ENCODE results near the gene HTR2C.
"Not testable (repeated sequence)": the region's sequence is repeated elsewhere in the genome, so short reads cannot be mapped to it uniquely, and the experiment has no call there.

Gene HTR2C

GRCh38 chrX:114583646-114584374 is at the start of gene HTR2C:
Gene HTR2C (plus strand): TSS chrX:114584086. CDS start chrX:114726937, 142,851 bp downstream.
- no peak for DNase-seq (ENCODE audit: low read depth)

GRCh38 chrX:114580336-114580735 is 3.5 kb upstream of the HTR2C start:
- DNase-seq (ENCODE audit: low read depth): no peak

- no peak for DNase-seq (ENCODE audit: low read depth)
These were observed 2.2 kb upstream of the HTR2C start for GRCh38 chrX:114581528-114582263.

GRCh38 chrX:114582264-114582632 is 1.6 kb upstream of the HTR2C start:
- no peak for DNase-seq (ENCODE audit: low read depth)

- no peak for DNase-seq (ENCODE audit: low read depth)
These were observed 1.0 kb upstream of the HTR2C start for GRCh38 chrX:114582698-114583395.

- DNase-seq (ENCODE audit: low read depth): no peak
These were observed 573 bp downstream of the HTR2C start for GRCh38 chrX:114584375-114584943.

- no peak for DNase-seq (ENCODE audit: low read depth)
These were observed 1.3 kb downstream of the HTR2C start for GRCh38 chrX:114584983-114585842.

GRCh38 chrX:114591121-114591520 is 7.2 kb downstream of the HTR2C start:
- no peak for DNase-seq (ENCODE audit: low read depth)

GRCh38 chrX:114599305-114599704 is 15.4 kb downstream of the HTR2C start:
- no peak for DNase-seq (ENCODE audit: low read depth)

- no peak for DNase-seq (ENCODE audit: low read depth)
These were observed 16.0 kb downstream of the HTR2C start for GRCh38 chrX:114599911-114600310.

GRCh38 chrX:114606619-114607018 is 22.7 kb downstream of the HTR2C start:
- DNase-seq (ENCODE audit: low read depth): not testable (repeated sequence)

- DNase-seq (ENCODE audit: low read depth): no peak
These were observed 27.2 kb downstream of the HTR2C start for GRCh38 chrX:114611018-114611619.

- no peak for DNase-seq (ENCODE audit: low read depth)
These were observed 31.9 kb downstream of the HTR2C start for GRCh38 chrX:114615765-114616164.

GRCh38 chrX:114619874-114620273 is 36.0 kb downstream of the HTR2C start:
- DNase-seq (ENCODE audit: low read depth): no peak

GRCh38 chrX:114626323-114626722 is 42.4 kb downstream of the HTR2C start:
- no peak for DNase-seq (ENCODE audit: low read depth)

GRCh38 chrX:114635986-114636385 is 52.1 kb downstream of the HTR2C start:
- DNase-seq (ENCODE audit: low read depth): no peak

- DNase-seq (ENCODE audit: low read depth): no peak
These were observed 66.5 kb downstream of the HTR2C start for GRCh38 chrX:114650351-114650750.

GRCh38 chrX:114675365-114675764 is 91.5 kb downstream of the HTR2C start:
- DNase-seq (ENCODE audit: low read depth): no peak

- DNase-seq (ENCODE audit: low read depth): not testable (repeated sequence)
These were observed 116.6 kb downstream of the HTR2C start for GRCh38 chrX:114700533-114700932.

GRCh38 chrX:114709406-114709805 is 125.5 kb downstream of the HTR2C start:
- DNase-seq (ENCODE audit: low read depth): no peak

GRCh38 chrX:114710571-114710970 is 126.7 kb downstream of the HTR2C start:
- no peak for DNase-seq (ENCODE audit: low read depth)

Data from stimulated activated CD8-positive, alpha-beta memory T cell treated with anti-CD3 and anti-CD28 coated beads, Interleukin-15, amount 100 ng/mL, for 24 hours (primary cell).